Activated CD8-positive, alpha-beta memory T cell treated with anti-CD3 and anti-CD28 coated beads for 24 hours (primary cell): ENCODE results near the gene FAM83B.
"Not testable (repeated sequence)": the region's sequence is repeated elsewhere in the genome, so short reads cannot be mapped to it uniquely, and the experiment has no call there.

Experiments
- DNase-seq: peaks from one replicate; pipeline ENCODE4 v3.0.0-alpha.2; 2020

Gene FAM83B, protein sequence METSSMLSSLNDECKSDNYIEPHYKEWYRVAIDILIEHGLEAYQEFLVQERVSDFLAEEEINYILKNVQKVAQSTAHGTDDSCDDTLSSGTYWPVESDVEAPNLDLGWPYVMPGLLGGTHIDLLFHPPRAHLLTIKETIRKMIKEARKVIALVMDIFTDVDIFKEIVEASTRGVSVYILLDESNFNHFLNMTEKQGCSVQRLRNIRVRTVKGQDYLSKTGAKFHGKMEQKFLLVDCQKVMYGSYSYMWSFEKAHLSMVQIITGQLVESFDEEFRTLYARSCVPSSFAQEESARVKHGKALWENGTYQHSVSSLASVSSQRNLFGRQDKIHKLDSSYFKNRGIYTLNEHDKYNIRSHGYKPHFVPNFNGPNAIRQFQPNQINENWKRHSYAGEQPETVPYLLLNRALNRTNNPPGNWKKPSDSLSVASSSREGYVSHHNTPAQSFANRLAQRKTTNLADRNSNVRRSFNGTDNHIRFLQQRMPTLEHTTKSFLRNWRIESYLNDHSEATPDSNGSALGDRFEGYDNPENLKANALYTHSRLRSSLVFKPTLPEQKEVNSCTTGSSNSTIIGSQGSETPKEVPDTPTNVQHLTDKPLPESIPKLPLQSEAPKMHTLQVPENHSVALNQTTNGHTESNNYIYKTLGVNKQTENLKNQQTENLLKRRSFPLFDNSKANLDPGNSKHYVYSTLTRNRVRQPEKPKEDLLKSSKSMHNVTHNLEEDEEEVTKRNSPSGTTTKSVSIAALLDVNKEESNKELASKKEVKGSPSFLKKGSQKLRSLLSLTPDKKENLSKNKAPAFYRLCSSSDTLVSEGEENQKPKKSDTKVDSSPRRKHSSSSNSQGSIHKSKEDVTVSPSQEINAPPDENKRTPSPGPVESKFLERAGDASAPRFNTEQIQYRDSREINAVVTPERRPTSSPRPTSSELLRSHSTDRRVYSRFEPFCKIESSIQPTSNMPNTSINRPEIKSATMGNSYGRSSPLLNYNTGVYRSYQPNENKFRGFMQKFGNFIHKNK

GRCh38 chr6:54846243-54846856, at the start of gene FAM83B:
FAM83B (plus strand) TSS chr6:54846771; CDS start chr6:54870247, 23,476 bp downstream.
- DNase-seq = no peak

DNA sequence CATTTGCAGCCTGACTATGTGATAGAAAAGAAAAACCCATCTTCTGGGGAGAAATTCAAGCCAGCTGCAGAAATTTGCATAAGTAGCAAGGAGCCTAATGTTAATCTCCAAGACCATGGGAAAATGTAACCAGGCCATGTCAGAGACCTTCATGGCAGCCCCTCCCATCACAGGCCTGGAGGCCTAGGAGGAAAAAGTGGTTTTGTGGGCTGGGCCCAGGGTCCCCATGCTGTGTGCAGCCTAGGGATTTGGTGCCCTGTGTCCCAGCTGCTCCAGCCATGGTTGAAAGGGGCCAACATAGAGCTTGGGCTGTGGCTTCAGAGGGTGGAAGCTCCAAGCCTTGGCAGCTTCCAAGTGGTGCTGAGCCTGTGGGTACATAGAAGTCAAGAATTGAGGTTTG, 49.7 kb upstream of the FAM83B start:
- DNase-seq = not testable (repeated sequence)

DNA sequence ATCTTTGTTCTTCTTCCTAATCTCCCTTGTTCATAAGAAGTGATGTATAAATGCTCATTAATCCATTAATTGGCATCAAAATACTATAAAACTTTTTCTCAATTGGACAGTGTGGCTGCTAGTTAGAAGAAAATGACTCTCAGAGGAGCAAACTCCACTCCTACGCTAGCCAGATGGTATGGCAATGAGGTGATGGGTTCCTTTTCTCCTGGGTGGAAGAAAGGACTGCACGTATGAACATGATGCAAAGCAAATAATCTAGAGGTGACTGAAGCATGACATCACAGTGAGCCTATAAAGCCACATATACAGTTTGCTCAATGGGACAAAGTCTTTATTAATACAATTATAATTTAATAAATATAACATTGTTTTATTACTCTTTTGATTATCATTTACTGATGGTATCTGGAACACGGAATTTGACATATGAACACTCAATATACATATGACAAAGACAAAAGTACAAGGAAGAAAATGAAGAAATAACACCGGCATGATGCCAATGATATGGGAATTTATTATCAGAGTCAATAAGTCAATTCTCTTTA, 46.4 kb upstream of the FAM83B start:
- no peak for DNase-seq

GRCh38 chr6:54801244-54801643, 45.3 kb upstream of the FAM83B start:
- DNase-seq = no peak

DNA sequence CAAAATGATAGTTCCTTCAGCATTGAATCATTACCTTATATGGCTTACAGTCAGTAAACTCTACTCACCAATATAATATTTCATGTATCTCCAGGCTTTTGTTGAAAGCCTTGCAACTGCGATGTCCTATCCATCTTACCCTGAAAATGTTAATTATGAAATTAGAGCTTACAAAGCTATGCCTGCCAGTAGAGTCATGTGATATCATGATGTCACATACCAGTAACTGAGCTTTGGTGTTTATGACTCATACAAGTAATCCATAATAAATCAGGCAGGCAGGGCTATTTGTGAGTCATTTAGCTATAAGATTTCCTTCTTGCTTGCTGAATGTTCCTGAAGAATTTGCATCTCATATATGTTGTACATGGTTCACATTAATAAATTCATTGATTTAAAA, 44.9 kb upstream of the FAM83B start:
- DNase-seq = no peak

GRCh38 chr6:54802775-54803634, 43.6 kb upstream of the FAM83B start:
- no peak for DNase-seq

DNA sequence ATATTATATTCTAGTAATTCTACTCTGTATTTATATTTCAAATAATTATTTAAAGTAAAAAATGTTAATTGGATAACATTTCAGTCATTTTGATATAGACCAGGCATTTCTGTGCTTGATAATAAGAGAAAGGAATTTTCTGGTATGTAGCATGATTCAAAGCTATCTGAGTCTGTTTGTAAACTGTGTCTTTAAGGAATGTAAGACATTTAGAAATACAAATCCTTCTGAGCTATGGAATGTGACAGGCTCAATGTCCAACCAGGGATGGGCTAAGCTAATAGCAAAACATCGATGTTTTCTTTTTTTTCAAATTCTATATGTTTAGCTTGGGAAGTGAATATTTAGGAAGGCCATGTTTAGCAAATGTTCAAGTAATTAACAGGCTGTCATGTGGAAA, 41.5 kb upstream of the FAM83B start:
- no peak for DNase-seq

GRCh38 chr6:54810147-54810546, 36.4 kb upstream of the FAM83B start:
- DNase-seq = no peak

- DNase-seq = no peak
Observed at GRCh38 chr6:54813892-54814291, 32.7 kb upstream of the FAM83B start.

GRCh38 chr6:54817236-54817635, 29.3 kb upstream of the FAM83B start:
- no peak for DNase-seq

GRCh38 chr6:54817834-54818233, 28.7 kb upstream of the FAM83B start:
- no peak for DNase-seq

GRCh38 chr6:54824225-54824624, 22.3 kb upstream of the FAM83B start:
- DNase-seq = not testable (repeated sequence)

DNA sequence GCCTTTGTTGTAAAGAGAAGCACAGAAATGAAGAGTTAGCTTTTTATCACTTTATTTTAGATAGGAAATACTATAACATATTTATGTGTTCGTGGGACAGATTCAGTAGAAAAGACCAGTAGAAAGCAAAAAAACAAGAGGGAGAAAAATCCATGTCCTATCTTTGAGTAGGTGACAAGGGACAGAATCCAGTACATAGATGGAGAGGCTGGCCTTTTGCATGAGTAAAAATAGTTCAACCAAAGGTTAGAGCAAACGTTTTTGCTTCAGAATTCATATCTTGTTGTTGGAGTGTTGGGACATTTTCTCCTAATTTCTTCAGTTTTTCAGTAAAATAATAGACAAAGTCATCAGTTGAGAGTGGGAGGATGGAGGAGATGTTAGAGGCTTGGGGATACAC, 19.6 kb upstream of the FAM83B start:
- DNase-seq = no peak

DNA sequence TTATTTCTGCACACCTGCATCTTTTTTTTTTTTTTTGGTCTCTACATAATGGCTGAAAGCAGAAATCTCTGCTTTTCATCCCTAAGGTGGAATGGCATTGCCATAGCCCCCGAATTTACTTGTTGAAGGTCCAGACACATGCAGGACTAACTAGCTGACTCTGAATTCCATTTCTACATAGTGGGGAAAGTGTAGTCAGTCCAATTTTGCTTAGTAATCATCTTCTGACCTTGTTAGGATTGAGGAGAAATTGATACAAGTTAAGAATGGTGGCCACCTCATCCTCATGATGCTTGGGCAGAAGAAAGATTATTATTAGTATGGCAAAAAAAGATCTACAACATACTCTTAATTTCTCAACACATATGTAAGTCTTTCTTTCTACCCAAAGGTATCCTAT, 16.4 kb upstream of the FAM83B start:
- DNase-seq = no peak

DNA sequence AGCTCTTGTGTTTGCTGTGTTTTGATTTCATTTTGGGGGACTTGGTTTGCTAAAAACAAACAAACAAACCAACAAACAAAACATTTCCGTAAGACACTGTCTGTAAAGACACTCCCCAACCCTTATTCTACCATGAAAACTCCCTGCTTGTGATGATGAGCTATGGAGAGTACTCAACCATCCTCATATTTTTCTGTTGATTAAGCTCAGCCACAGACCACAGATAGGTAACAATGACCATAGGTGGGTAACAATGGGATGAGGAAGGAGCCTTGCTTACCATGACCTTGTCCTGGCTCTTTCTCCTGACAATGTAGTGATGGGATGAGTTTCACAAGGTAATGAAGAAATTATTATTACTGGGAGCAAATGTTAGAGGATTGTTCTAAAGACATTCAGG, 11.4 kb upstream of the FAM83B start:
- DNase-seq = no peak

- no peak for DNase-seq
Observed at GRCh38 chr6:54846857-54847674, 495 bp downstream of the FAM83B start.

DNA sequence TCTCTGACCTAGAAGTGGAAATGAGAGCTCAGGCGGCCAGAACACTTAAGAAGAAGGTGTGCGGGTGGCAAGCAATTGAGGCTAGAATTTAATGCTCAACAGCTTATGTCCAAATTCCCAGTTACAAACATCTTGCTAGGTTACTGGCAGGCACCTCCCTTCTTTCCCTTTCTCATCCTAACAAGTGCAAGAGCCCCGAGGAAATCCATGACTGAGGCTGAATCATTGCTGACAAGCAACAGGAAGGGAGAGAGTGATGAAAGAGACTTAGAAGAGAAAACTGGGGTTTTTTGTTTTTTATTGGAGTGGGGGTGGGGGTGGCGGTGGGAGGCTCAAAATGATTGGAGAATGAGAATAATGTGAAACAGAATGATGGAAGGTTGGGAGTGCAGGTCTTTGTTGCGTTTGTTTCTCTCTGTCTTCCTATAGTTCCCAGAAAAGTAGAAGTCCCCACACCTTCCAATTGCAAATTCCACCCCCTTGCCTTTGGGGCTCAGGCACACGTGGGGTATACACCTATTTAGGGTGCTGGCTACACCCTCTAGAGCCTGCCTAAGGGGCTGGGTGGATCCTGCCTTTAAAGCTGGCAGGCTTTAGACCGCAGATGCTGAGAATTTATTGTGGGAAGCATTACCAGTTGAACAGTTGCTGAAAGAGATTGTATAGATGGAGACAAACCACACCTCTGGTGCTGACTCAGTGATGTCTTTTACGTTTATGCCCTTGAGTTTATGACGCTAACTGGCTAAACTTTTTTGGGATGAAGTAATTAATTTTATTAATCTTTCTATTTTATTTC, 1.4 kb downstream of the FAM83B start:
- DNase-seq = no peak

- DNase-seq = no peak
Observed at GRCh38 chr6:54850114-54850513, 3.5 kb downstream of the FAM83B start.

GRCh38 chr6:54856129-54856528, 9.6 kb downstream of the FAM83B start:
- DNase-seq = no peak

DNA sequence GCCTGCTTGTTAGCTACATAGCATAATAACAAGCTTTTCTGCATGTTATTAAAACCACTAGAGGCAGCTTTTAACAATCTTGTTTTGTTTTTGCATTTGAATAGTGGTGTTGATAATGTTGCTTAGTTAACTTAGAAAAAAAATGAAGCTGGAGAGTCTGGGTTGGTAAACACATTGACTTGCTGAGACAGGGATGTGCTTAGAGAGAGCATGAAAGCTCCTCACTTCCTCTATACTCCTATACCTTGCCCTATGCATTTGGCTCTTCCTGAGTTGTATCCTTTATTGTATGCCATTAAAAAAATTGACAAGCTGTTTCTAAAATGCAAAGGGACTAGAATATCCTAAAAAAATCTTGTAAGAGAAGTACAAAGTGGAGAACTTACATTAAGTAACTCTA, 13.6 kb downstream of the FAM83B start:
- DNase-seq = no peak
